ENCODE measurements around the gene PTPRD.

DNA sequence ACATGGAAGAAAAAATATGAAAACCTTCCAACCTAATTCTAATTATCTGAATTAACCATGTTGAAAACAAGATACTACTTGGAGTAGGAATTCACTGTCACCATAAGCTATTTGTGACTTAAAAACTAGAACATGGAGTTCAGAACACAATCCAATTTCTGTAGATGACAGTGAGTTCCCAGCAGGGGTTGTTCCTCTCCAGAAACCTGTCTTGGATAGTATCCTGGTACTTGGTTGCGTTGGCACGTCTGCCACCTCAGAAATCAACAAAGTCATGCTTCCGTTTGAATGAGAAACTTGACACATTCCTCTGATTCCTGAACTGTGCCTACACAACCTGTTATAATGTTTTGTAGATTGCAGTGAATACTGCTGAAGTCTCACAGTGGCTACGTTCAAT, 2023.3 kb downstream of the PTPRD start:
- TF ChIP-seq, protein P1, sequence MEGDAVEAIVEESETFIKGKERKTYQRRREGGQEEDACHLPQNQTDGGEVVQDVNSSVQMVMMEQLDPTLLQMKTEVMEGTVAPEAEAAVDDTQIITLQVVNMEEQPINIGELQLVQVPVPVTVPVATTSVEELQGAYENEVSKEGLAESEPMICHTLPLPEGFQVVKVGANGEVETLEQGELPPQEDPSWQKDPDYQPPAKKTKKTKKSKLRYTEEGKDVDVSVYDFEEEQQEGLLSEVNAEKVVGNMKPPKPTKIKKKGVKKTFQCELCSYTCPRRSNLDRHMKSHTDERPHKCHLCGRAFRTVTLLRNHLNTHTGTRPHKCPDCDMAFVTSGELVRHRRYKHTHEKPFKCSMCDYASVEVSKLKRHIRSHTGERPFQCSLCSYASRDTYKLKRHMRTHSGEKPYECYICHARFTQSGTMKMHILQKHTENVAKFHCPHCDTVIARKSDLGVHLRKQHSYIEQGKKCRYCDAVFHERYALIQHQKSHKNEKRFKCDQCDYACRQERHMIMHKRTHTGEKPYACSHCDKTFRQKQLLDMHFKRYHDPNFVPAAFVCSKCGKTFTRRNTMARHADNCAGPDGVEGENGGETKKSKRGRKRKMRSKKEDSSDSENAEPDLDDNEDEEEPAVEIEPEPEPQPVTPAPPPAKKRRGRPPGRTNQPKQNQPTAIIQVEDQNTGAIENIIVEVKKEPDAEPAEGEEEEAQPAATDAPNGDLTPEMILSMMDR (IDR thresholded peaks at IDR 0.05), result no peak
- no peak for TF ChIP-seq POLR2A (IDR thresholded peaks at IDR 0.05)

All from thyroid gland (tissue), 4 donors.